Prostate gland (tissue), 2 donors: ENCODE data around the gene UBL5.

Experiments
- POLR2AphosphoS5 ChIP-seq: sonication (generic); formaldehyde crosslinking; IDR thresholded peaks from one replicate; pipeline ENCODE4 v1.6.1; 2017; ENCODE audit warnings: antibody characterized with exemption
- TF ChIP-seq, protein P1 (sequence below), 4 experiments: fragments of 200-600 bp in 2 of 4; fragments of 450-650 bp in 2 of 4; sonication (generic) in 2 of 4; IDR thresholded peaks; 1 replicate in 3 of 4; 2 replicates in 1 of 4; pipeline ENCODE4 v1.5.1; 2016 to 2019; ENCODE audit warnings: antibody characterized with exemption in 4 of 4, mild to moderate bottlenecking in 2 of 4, moderate library complexity in 2 of 4

DNA sequence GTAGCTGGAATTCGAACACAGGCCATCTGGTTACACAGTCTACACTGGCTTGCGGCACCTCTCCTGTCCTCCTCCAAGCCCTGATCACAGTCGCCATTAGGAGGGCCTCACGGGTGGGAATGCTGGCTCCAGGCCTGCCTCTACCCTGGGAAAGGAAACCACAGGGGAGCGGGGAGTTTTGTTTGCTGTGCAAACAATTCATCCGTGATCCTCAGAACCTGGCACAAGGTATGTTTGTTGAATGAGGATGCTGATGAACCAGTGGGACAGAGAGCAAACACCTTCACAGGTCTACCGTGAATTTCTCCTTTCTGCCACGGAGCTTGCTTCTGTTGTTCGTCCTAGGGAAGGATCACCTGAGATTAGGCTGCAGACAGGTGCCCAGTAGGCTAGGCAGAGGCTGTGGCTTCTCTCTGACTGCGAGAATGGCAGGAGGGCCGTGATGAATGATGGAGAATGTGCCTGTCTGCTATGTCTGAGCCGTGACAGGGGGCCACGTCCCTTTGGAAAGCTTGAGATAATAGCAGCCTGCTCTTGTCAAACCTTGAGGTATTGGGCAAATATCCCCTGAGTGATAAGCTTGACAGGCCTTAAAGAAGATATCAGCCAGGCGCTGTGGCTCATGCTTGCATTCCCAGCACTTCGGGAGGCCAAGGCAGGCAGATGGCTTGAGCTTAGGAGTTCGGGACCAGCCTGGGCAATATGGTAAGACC, 44.1 kb downstream of the UBL5 start:
- TF ChIP-seq, protein P1, sequence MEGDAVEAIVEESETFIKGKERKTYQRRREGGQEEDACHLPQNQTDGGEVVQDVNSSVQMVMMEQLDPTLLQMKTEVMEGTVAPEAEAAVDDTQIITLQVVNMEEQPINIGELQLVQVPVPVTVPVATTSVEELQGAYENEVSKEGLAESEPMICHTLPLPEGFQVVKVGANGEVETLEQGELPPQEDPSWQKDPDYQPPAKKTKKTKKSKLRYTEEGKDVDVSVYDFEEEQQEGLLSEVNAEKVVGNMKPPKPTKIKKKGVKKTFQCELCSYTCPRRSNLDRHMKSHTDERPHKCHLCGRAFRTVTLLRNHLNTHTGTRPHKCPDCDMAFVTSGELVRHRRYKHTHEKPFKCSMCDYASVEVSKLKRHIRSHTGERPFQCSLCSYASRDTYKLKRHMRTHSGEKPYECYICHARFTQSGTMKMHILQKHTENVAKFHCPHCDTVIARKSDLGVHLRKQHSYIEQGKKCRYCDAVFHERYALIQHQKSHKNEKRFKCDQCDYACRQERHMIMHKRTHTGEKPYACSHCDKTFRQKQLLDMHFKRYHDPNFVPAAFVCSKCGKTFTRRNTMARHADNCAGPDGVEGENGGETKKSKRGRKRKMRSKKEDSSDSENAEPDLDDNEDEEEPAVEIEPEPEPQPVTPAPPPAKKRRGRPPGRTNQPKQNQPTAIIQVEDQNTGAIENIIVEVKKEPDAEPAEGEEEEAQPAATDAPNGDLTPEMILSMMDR (IDR thresholded peaks at IDR 0.05): no peak
- TF ChIP-seq POLR2AphosphoS5: no peak
